ENCODE data around the gene MAP4K4.

GRCh38 chr2:101854877-101855276 lies 157.4 kb downstream of the MAP4K4 start:
- TF ChIP-seq, protein P1, sequence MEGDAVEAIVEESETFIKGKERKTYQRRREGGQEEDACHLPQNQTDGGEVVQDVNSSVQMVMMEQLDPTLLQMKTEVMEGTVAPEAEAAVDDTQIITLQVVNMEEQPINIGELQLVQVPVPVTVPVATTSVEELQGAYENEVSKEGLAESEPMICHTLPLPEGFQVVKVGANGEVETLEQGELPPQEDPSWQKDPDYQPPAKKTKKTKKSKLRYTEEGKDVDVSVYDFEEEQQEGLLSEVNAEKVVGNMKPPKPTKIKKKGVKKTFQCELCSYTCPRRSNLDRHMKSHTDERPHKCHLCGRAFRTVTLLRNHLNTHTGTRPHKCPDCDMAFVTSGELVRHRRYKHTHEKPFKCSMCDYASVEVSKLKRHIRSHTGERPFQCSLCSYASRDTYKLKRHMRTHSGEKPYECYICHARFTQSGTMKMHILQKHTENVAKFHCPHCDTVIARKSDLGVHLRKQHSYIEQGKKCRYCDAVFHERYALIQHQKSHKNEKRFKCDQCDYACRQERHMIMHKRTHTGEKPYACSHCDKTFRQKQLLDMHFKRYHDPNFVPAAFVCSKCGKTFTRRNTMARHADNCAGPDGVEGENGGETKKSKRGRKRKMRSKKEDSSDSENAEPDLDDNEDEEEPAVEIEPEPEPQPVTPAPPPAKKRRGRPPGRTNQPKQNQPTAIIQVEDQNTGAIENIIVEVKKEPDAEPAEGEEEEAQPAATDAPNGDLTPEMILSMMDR (conservative IDR thresholded peaks at IDR 0.05) = no peak
- no peak for TF ChIP-seq ZFX (IDR thresholded peaks at IDR 0.05)

Data from C4-2B (cell line).